Renal cortical epithelial cell (primary cell): ENCODE data around the gene KREMEN1. TPM values are rescaled to one million over a fixed set of nuclear protein-coding genes. Genes with fewer than 3 reads are reported as not detected.

ENCODE experiments used
- DNase-seq: peaks from one replicate; pipeline ENCODE4 v3.0.0-alpha.2; 2011; ENCODE audit warnings: low read depth
- total RNA-seq: library from RNA; depleted of rRNA; stranded (reverse); fragments of >200 nt; gene quantifications from 2 replicates; pipeline ENCODE4 v1.2.3, GENCODE V29; 2014

Gene KREMEN1
- total RNA-seq, 1 donor from 2014 or later: 11.7 TPM

DNA sequence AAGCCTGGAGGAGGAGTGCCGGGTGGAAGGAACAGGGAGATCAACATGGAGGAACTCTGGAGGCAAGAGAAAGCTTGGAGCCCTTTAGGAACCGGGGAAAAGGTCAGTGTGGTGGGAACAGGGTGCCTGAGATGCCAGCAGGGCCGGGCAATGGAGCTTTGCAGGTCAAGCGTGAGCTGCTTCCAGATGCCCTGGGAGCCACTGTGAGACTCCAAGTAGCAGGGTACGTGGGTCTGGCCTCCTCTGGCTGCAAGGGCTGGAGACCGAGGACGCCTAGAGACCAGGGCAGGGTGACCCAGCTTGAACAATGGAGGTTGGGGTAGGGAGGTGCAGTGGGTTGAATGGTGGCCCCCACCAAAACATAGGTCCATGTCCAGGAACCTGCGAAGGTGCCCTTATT, 117.2 kb downstream of the KREMEN1 start:
- no peak for DNase-seq

- DNase-seq: no peak
Measured at GRCh38 chr22:29190918-29191317, 118.1 kb downstream of the KREMEN1 start.

DNA sequence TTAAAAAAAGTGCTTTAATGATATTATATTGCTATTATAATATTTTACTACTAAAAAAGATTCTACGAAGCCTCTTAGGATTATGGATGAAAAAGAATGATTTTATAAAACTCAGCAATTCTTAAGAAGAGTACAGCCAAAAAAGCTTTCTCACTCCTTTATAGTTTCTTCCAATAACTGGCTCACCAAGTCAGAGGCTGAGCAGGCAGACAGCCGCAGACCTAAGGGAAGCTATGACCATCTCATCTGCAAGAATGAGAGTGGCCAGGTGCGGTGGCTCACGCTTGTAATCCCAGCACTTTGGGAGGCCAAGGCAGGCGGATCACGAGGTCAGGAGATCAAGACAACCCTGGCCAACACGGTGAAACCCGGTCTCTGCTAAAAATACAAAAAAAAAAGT, 120.2 kb downstream of the KREMEN1 start:
- no peak for DNase-seq

DNA sequence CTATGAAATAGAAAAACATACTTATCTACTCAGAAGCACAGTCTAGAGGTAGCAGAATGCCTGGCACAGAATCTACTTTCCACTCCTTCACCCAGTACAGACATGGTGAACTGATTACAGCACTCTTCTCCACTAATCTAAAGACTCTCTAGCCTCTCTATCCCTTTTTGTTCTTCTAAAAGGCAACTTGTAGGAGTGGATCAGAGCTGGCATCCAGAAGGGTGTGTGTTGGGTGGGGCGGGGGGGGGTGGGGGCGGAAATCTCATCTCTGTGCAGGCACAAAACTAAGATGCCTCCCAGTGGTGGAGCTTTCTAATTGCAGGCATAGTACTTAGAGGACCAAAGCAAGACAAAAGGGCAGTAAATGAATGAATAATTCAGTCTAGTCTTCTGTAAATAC, 121.3 kb downstream of the KREMEN1 start:
- DNase-seq: no peak

GRCh38 chr22:29195118-29195963, 122.5 kb downstream of the KREMEN1 start:
- no peak for DNase-seq

- DNase-seq: no peak
Measured at GRCh38 chr22:29195964-29196666, 123.3 kb downstream of the KREMEN1 start.

- no peak for DNase-seq
Measured at GRCh38 chr22:29197096-29197495, 124.3 kb downstream of the KREMEN1 start.

GRCh38 chr22:29198240-29198639, 125.4 kb downstream of the KREMEN1 start:
- DNase-seq: no peak

DNA sequence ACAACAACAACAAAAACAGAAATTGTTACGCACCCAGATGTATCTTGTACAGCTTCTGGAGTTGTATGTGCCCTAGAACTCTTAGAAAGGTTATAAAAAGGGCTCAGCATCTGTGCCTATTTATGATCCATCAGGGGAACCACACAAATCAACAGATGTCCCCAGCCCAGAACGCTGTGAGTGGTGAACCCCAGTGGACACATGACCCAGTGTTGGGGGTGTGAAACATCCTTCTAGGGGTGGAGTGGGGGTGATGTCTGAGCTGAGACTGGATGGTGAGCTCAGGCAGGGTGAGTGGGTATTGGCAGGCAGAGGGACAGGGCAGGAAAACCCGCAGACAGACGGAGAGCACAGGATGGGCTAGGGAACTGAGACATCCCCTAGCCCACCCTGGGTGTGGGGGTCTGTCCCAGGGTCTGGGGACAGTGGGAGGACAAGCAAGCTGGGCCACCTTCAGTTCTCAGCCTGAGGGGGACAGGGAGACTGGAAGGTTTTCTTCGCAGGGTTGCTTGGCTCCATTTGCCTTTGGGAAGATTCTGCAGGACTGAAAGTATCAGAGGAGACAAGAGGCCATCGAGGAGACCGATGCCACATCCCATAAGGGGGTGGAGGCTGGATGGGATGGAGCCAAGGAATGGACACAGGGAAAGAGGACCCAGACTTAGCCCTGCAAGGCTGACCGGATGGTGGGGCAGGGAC, 127.0 kb downstream of the KREMEN1 start:
- no peak for DNase-seq

- no peak for DNase-seq
Measured at GRCh38 chr22:29200901-29201300, 128.1 kb downstream of the KREMEN1 start.

DNA sequence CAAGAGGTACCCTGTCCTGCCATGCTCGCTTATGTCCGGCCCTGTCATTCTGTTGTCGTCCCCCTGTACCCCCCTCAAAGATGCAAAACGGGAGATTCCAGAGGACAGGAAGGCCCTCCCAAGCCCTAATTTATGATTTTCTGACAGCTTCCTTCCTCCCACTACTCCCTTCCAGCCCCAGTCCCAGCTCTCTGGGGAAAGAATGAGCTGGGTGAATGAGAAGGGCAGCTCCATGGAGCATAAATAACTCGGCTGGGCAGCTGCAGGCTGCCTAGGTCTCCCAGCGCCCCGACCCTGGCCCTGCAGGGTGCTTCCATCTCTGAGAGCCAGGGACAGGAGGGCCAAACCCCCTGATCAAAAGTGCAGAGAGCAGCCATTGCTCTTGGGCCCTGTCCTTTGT, 128.9 kb downstream of the KREMEN1 start:
- no peak for DNase-seq

- DNase-seq: peak; percentile 4
Measured at GRCh38 chr22:29202212-29203192, 129.7 kb downstream of the KREMEN1 start.

DNA sequence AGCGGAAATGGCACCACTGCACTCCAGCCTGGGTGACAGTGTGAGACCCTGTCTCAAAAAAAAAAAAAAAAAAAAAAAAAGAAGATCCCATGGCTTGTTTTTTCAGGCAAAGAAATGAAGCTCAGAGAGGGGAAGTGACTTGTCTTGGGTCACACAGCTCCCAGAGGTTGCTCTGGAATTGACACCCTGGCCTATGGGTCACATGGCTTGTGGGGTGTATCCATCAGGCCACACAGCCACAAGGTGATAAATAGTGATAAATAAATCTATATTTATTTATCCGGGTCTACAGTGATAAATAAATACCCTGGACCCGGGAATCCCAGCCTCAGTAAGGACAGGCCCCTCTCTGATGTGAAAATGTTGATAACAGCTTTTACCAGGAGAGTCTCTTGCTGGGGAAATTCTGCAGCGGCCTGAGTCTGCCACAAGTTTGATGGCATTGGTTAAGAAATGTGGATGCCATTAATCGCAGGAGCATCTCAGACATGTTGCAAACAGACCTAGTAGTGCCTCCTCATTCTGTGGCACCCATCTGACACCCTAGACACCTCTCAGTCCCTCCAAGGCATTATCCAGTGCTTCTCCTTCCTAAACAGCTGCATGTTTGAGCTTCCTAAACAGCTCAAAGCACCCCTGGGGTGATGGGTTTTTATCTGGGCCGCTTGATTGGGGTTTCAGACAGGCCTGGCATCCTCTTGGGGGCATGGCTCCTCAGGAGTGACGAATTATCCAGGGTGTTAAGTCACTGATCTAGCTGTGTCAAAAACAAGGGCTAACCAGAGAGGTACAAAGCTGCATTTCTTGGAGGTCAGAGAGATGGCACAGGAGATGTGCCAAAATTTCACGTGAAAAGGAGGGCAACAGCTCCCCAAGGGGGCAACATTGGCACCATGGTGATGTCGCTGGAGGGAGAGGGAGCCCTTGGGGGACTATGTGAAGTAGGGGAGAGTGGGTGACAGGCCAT, 130.9 kb downstream of the KREMEN1 start:
- DNase-seq: no peak

- DNase-seq: no peak
Measured at GRCh38 chr22:29204455-29205183, 131.8 kb downstream of the KREMEN1 start.

- DNase-seq: no peak
Measured at GRCh38 chr22:29205252-29205593, 132.4 kb downstream of the KREMEN1 start.

GRCh38 chr22:29205594-29206371, 132.9 kb downstream of the KREMEN1 start, which contains the start of gene EMID1:
TSS of gene EMID1 (plus strand) at chr22:29205896. CDS start at chr22:29206039, 143 bp downstream.
- DNase-seq: no peak

GRCh38 chr22:29206372-29207242, 133.8 kb downstream of the KREMEN1 start:
- DNase-seq: no peak

GRCh38 chr22:29207243-29207550, 134.4 kb downstream of the KREMEN1 start:
- DNase-seq: no peak
